WTC11 (cell line): Measurements from ENCODE around the gene HINFP. TPM values are rescaled to one million over a fixed set of nuclear protein-coding genes. Genes with fewer than 3 reads are reported as not detected.

ENCODE experiments used
- CREB1 ChIP-seq: sonication (generic); formaldehyde crosslinking; IDR thresholded peaks from 2 replicates; pipeline ENCODE4 v1.8.0; 2023; ENCODE audit warnings: mild to moderate bottlenecking, missing genetic modification reagents
- CREM ChIP-seq: sonication (generic); formaldehyde crosslinking; IDR thresholded peaks from 2 replicates; pipeline ENCODE4 v1.8.1; 2022; ENCODE audit warnings: mild to moderate bottlenecking, missing genetic modification reagents, moderate library complexity
- FOXP1 ChIP-seq: sonication (generic); formaldehyde crosslinking; IDR thresholded peaks from 2 replicates; pipeline ENCODE4 v1.8.0; 2022; ENCODE audit warnings: missing genetic modification reagents, mild to moderate bottlenecking, moderate library complexity, borderline replicate concordance
- GABPB1 ChIP-seq: sonication (generic); formaldehyde crosslinking; IDR thresholded peaks from 2 replicates; pipeline ENCODE4 v1.8.1; 2023; ENCODE audit warnings: mild to moderate bottlenecking, missing genetic modification reagents
- NFE2L1 ChIP-seq: sonication (generic); formaldehyde crosslinking; IDR thresholded peaks from 2 replicates; pipeline ENCODE4 v1.8.1; 2023; ENCODE audit warnings: missing genetic modification reagents
- NR1H2 ChIP-seq: sonication (generic); formaldehyde crosslinking; IDR thresholded peaks from 2 replicates; pipeline ENCODE4 v1.9.0; 2021; ENCODE audit warnings: mild to moderate bottlenecking, moderate library complexity, missing genetic modification reagents
- NR2C2 ChIP-seq: sonication (generic); formaldehyde crosslinking; IDR thresholded peaks from 2 replicates; pipeline ENCODE4 v1.8.0; 2022; ENCODE audit warnings: mild to moderate bottlenecking, missing genetic modification reagents
- NR3C1 ChIP-seq: sonication (generic); formaldehyde crosslinking; conservative IDR thresholded peaks from 2 replicates; pipeline ENCODE4 v1.8.1; 2023; ENCODE audit warnings: low read depth, mild to moderate bottlenecking, missing genetic modification reagents
- OVOL2 ChIP-seq: fragments of 250-450 bp; sonication (Bioruptor Pico); IDR thresholded peaks from 2 replicates; pipeline ENCODE4 v1.9.0; 2021; ENCODE audit warnings: mild to moderate bottlenecking, borderline replicate concordance
- PRRX2 ChIP-seq: fragments of 250-450 bp; sonication (Bioruptor Pico); IDR thresholded peaks from 2 replicates; pipeline ENCODE4 v1.8.0; 2021; ENCODE audit warnings: mild to moderate bottlenecking
- RORB ChIP-seq: fragments of 250-450 bp; sonication (Bioruptor Pico); IDR thresholded peaks from 2 replicates; pipeline ENCODE4 v1.9.0; 2021; ENCODE audit warnings: mild to moderate bottlenecking
- SMAD3 ChIP-seq: sonication (generic); formaldehyde crosslinking; IDR thresholded peaks from 2 replicates; pipeline ENCODE4 v1.8.0; 2022; ENCODE audit warnings: missing genetic modification reagents, mild to moderate bottlenecking, borderline replicate concordance
- SOX15 ChIP-seq: fragments of 250-450 bp; sonication (Bioruptor Pico); IDR thresholded peaks from 2 replicates; pipeline ENCODE4 v1.9.0; 2021; ENCODE audit warnings: mild to moderate bottlenecking
- TEAD1 ChIP-seq: sonication (generic); formaldehyde crosslinking; IDR thresholded peaks from 2 replicates; pipeline ENCODE4 v1.8.0; 2022; ENCODE audit warnings: mild to moderate bottlenecking, missing genetic modification reagents
- ZBTB21 ChIP-seq: sonication (generic); formaldehyde crosslinking; IDR thresholded peaks from 2 replicates; pipeline ENCODE4 v1.8.1; 2023; ENCODE audit warnings: mild to moderate bottlenecking, missing genetic modification reagents, borderline replicate concordance
- ZNF121 ChIP-seq: sonication (generic); formaldehyde crosslinking; IDR thresholded peaks from 2 replicates; pipeline ENCODE4 v1.8.0; 2023; ENCODE audit warnings: missing genetic modification reagents
- total RNA-seq: library from RNA; stranded (reverse); gene quantifications from 3 replicates; pipeline ENCODE4 v1.2.3, GENCODE V29; 2021
- TF ChIP-seq, protein P1 (sequence below): fragments of 250-450 bp; sonication (Bioruptor Pico); IDR thresholded peaks from 2 replicates; pipeline ENCODE4 v2.1.2; 2022; ENCODE audit warnings: mild to moderate bottlenecking, moderate library complexity
- TF ChIP-seq, protein P2 (sequence below): fragments of 250-450 bp; sonication (Bioruptor Pico); IDR thresholded peaks from 2 replicates; pipeline ENCODE4 v1.9.0; 2021; ENCODE audit warnings: mild to moderate bottlenecking
- TF ChIP-seq, protein P3 (sequence below): sonication (generic); formaldehyde crosslinking; IDR thresholded peaks from 2 replicates; pipeline ENCODE4 v1.8.1; 2023; ENCODE audit warnings: mild to moderate bottlenecking, missing genetic modification reagents
- TF ChIP-seq, protein P4 (sequence below): sonication (generic); formaldehyde crosslinking; IDR thresholded peaks from 2 replicates; pipeline ENCODE4 v1.8.0; 2022; ENCODE audit warnings: missing genetic modification reagents
- TF ChIP-seq, protein P5 (sequence below): sonication (generic); formaldehyde crosslinking; IDR thresholded peaks from 2 replicates; pipeline ENCODE4 v1.8.0; 2022; ENCODE audit warnings: mild to moderate bottlenecking, missing genetic modification reagents
- TF ChIP-seq, protein P6 (sequence below): fragments of 200-600 bp; IDR thresholded peaks from 2 replicates; pipeline ENCODE4 v1.8.0; 2022; ENCODE audit warnings: antibody characterized with exemption
- TF ChIP-seq, protein P7 (sequence below): sonication (generic); formaldehyde crosslinking; IDR thresholded peaks from 2 replicates; pipeline ENCODE4 v1.8.1; 2022; ENCODE audit warnings: mild to moderate bottlenecking, moderate library complexity, missing genetic modification reagents

HINFP gene
- total RNA-seq, 1 experiment from 2014 or later: 35.4 TPM

DNA sequence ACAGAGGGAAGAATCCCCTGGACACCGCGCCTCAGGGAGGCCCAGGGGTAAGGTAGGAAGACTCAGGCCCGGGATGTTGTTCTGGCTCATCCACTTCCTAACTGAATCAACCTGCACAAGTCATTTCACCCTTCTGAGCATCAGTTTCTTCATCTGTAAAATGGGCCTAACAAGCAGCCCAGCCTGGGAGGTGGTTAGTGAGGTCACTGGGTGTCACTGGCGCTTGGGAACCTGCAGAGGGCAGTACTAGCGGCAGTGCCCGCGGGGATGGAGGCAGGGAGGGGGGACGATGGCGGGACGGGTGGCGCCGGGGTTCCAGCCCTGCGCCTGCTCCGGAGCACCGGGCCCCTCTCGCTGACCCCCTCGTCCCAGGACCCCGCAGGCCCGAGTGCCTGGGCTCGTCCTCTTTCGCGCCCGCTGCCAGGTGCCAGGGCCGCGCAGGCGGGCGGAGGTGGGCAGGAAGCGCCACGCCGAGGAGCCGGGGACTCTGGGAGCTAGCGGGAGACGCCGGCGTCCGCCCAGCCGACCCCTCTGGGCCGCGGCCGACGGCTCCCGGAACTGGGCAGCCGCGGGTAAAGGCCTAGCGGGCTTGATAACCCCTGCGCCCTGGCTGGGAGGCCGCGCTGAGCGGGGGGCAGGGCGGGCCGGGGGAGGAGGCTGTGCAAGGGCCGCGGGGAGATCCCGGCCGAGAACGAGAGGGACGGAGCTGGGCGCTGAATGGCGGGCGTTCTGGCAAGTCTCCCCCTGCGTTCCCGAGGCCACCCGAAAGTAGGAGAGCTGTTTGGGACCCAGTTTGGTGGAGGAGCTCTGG is 47.3 kb downstream of the HINFP start, which contains the start of gene NLRX1 (continued):
- TF ChIP-seq, protein P1, sequence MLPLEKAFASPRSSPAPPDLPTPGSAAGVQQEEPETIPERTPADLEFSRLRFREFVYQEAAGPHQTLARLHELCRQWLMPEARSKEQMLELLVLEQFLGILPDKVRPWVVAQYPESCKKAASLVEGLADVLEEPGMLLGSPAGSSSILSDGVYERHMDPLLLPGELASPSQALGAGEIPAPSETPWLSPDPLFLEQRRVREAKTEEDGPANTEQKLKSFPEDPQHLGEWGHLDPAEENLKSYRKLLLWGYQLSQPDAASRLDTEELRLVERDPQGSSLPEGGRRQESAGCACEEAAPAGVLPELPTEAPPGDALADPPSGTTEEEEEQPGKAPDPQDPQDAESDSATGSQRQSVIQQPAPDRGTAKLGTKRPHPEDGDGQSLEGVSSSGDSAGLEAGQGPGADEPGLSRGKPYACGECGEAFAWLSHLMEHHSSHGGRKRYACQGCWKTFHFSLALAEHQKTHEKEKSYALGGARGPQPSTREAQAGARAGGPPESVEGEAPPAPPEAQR (CRISPR knock-in tag): no peak
- TF ChIP-seq CREM (CRISPR knock-in tag) (peak; percentile 33), ZBTB21 (CRISPR knock-in tag) (peak; percentile 87), NR1H2 (no peak), PRRX2 (CRISPR knock-in tag) (0 out of 2 replicates have a peak, but pooled peaks have one; percentile 62), ZNF121 (peak; percentile 93), FOXP1 (no peak; the same call in 1 of the 2 replicates), OVOL2 (CRISPR knock-in tag) (no peak), NFE2L1 (CRISPR knock-in tag) (0 out of 2 replicates have a peak, but pooled peaks have one; percentile 59), NR2C2 (no peak), TEAD1 (no peak), SMAD3 (CRISPR knock-in tag) (no peak), GABPB1 (0 out of 2 replicates have a peak, but pooled peaks have one; percentile 12), SOX15 (CRISPR knock-in tag) (no peak), NR3C1 (CRISPR knock-in tag) (0 out of 2 replicates have a peak, but pooled peaks have one; percentile 52), RORB (CRISPR knock-in tag) (no peak), CREB1 (0 out of 2 replicates have a peak, but pooled peaks have one; percentile 43)
- TF ChIP-seq, protein P2, sequence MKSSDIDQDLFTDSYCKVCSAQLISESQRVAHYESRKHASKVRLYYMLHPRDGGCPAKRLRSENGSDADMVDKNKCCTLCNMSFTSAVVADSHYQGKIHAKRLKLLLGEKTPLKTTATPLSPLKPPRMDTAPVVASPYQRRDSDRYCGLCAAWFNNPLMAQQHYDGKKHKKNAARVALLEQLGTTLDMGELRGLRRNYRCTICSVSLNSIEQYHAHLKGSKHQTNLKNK (CRISPR knock-in tag): no peak
- TF ChIP-seq, protein P3, sequence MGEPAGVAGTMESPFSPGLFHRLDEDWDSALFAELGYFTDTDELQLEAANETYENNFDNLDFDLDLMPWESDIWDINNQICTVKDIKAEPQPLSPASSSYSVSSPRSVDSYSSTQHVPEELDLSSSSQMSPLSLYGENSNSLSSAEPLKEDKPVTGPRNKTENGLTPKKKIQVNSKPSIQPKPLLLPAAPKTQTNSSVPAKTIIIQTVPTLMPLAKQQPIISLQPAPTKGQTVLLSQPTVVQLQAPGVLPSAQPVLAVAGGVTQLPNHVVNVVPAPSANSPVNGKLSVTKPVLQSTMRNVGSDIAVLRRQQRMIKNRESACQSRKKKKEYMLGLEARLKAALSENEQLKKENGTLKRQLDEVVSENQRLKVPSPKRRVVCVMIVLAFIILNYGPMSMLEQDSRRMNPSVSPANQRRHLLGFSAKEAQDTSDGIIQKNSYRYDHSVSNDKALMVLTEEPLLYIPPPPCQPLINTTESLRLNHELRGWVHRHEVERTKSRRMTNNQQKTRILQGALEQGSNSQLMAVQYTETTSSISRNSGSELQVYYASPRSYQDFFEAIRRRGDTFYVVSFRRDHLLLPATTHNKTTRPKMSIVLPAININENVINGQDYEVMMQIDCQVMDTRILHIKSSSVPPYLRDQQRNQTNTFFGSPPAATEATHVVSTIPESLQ: no peak
- TF ChIP-seq, protein P4, sequence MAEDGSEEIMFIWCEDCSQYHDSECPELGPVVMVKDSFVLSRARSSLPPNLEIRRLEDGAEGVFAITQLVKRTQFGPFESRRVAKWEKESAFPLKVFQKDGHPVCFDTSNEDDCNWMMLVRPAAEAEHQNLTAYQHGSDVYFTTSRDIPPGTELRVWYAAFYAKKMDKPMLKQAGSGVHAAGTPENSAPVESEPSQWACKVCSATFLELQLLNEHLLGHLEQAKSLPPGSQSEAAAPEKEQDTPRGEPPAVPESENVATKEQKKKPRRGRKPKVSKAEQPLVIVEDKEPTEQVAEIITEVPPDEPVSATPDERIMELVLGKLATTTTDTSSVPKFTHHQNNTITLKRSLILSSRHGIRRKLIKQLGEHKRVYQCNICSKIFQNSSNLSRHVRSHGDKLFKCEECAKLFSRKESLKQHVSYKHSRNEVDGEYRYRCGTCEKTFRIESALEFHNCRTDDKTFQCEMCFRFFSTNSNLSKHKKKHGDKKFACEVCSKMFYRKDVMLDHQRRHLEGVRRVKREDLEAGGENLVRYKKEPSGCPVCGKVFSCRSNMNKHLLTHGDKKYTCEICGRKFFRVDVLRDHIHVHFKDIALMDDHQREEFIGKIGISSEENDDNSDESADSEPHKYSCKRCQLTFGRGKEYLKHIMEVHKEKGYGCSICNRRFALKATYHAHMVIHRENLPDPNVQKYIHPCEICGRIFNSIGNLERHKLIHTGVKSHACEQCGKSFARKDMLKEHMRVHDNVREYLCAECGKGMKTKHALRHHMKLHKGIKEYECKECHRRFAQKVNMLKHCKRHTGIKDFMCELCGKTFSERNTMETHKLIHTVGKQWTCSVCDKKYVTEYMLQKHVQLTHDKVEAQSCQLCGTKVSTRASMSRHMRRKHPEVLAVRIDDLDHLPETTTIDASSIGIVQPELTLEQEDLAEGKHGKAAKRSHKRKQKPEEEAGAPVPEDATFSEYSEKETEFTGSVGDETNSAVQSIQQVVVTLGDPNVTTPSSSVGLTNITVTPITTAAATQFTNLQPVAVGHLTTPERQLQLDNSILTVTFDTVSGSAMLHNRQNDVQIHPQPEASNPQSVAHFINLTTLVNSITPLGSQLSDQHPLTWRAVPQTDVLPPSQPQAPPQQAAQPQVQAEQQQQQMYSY (CRISPR knock-in tag): no peak
- TF ChIP-seq, protein P5, sequence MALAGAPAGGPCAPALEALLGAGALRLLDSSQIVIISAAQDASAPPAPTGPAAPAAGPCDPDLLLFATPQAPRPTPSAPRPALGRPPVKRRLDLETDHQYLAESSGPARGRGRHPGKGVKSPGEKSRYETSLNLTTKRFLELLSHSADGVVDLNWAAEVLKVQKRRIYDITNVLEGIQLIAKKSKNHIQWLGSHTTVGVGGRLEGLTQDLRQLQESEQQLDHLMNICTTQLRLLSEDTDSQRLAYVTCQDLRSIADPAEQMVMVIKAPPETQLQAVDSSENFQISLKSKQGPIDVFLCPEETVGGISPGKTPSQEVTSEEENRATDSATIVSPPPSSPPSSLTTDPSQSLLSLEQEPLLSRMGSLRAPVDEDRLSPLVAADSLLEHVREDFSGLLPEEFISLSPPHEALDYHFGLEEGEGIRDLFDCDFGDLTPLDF (CRISPR knock-in tag): no peak
- TF ChIP-seq, protein P6, sequence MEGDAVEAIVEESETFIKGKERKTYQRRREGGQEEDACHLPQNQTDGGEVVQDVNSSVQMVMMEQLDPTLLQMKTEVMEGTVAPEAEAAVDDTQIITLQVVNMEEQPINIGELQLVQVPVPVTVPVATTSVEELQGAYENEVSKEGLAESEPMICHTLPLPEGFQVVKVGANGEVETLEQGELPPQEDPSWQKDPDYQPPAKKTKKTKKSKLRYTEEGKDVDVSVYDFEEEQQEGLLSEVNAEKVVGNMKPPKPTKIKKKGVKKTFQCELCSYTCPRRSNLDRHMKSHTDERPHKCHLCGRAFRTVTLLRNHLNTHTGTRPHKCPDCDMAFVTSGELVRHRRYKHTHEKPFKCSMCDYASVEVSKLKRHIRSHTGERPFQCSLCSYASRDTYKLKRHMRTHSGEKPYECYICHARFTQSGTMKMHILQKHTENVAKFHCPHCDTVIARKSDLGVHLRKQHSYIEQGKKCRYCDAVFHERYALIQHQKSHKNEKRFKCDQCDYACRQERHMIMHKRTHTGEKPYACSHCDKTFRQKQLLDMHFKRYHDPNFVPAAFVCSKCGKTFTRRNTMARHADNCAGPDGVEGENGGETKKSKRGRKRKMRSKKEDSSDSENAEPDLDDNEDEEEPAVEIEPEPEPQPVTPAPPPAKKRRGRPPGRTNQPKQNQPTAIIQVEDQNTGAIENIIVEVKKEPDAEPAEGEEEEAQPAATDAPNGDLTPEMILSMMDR: peak; percentile 43; the same call in 1 of the 2 replicates
- TF ChIP-seq, protein P7, sequence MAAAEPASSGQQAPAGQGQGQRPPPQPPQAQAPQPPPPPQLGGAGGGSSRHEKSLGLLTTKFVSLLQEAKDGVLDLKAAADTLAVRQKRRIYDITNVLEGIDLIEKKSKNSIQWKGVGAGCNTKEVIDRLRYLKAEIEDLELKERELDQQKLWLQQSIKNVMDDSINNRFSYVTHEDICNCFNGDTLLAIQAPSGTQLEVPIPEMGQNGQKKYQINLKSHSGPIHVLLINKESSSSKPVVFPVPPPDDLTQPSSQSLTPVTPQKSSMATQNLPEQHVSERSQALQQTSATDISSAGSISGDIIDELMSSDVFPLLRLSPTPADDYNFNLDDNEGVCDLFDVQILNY (CRISPR knock-in tag): peak; percentile 50; the same call in 1 of the 2 replicates
